Stomach (tissue), 4 donors: ENCODE data around the gene KATNB1.

ENCODE experiments used
- CTCF ChIP-seq, 7 experiments: fragments of 450-650 bp in 4 of 7; fragments of 200-600 bp in 3 of 7; sonication (generic) in 3 of 7; IDR thresholded peaks; one replicate each; pipeline ENCODE4 v1.5.1; 2016 to 2019; ENCODE audit warnings: antibody characterized with exemption in 7 of 7, control low read depth in 2 of 7, mild to moderate bottlenecking in 1 of 7
- EP300 ChIP-seq: sonication (generic); formaldehyde crosslinking; IDR thresholded peaks from one replicate; pipeline ENCODE4 v1.6.1; 2017; ENCODE audit warnings: antibody characterized with exemption
- POLR2A ChIP-seq, 4 donors: fragments of 450-650 bp; IDR thresholded peaks; one replicate each; pipeline ENCODE4 v1.6.1; 2016; ENCODE audit warnings: antibody characterized with exemption in 4 of 4, control low read depth in 2 of 4, mild to moderate bottlenecking in 1 of 4, moderate library complexity in 1 of 4
- POLR2AphosphoS5 ChIP-seq, 3 donors: sonication (generic); formaldehyde crosslinking; IDR thresholded peaks; one replicate each; pipeline ENCODE4 v1.6.1; 2016; ENCODE audit warnings: antibody characterized with exemption in 3 of 3

GRCh38 chr16:57766714-57767348, 31.3 kb downstream of the KATNB1 start:
- no peak for TF ChIP-seq POLR2A (IDR thresholded peaks at IDR 0.05)
- no peak for TF ChIP-seq CTCF (IDR thresholded peaks at IDR 0.05)
- no peak for TF ChIP-seq EP300
- TF ChIP-seq POLR2AphosphoS5 (IDR thresholded peaks at IDR 0.05) = no peak
